ENCODE results near the gene STK32B.
"Not testable (repeated sequence)": the region's sequence is repeated elsewhere in the genome, so short reads cannot be mapped to it uniquely, and the experiment has no call there.

Gene STK32B

GRCh38 chr4:5030927-5031326 lies 20.4 kb upstream of the STK32B start:
- DNase-seq: no peak

GRCh38 chr4:5032813-5033212 lies 18.5 kb upstream of the STK32B start:
- DNase-seq: no peak

GRCh38 chr4:5033281-5033841 lies 17.9 kb upstream of the STK32B start:
- DNase-seq: no peak

GRCh38 chr4:5034206-5034605 lies 17.1 kb upstream of the STK32B start:
- DNase-seq: no peak

GRCh38 chr4:5036239-5036638 lies 15.0 kb upstream of the STK32B start:
- DNase-seq: peak; percentile 89

GRCh38 chr4:5037553-5038551 lies 13.4 kb upstream of the STK32B start:
- DNase-seq: peak; percentile 95

- DNase-seq: no peak
Observed at GRCh38 chr4:5039800-5040199, 11.5 kb upstream of the STK32B start.

- no peak for DNase-seq
Observed at GRCh38 chr4:5040856-5041620, 10.2 kb upstream of the STK32B start.

- DNase-seq: no peak
Observed at GRCh38 chr4:5041699-5042098, 9.6 kb upstream of the STK32B start.

- no peak for DNase-seq
Observed at GRCh38 chr4:5043579-5043978, 7.7 kb upstream of the STK32B start.

- no peak for DNase-seq
Observed at GRCh38 chr4:5044341-5044740, 6.9 kb upstream of the STK32B start.

- peak; percentile 17 for DNase-seq
Observed at GRCh38 chr4:5045097-5045496, 6.2 kb upstream of the STK32B start.

GRCh38 chr4:5048721-5049120 lies 2.6 kb upstream of the STK32B start:
- DNase-seq: no peak

- peak; percentile 75 for DNase-seq
Observed at GRCh38 chr4:5050520-5051277, 581 bp upstream of the STK32B start.

- no peak for DNase-seq
Observed at GRCh38 chr4:5052204-5052702, 973 bp downstream of the STK32B start.

- DNase-seq: no peak
Observed at GRCh38 chr4:5052726-5053425, 1.6 kb downstream of the STK32B start.

GRCh38 chr4:5054532-5054931 lies 3.3 kb downstream of the STK32B start:
- DNase-seq: no peak

- DNase-seq: no peak
Observed at GRCh38 chr4:5055411-5055810, 4.1 kb downstream of the STK32B start.

- no peak for DNase-seq
Observed at GRCh38 chr4:5066101-5066500, 14.8 kb downstream of the STK32B start.

GRCh38 chr4:5066968-5067367 lies 15.7 kb downstream of the STK32B start:
- not testable (repeated sequence) for DNase-seq

GRCh38 chr4:5067908-5068307 lies 16.6 kb downstream of the STK32B start:
- DNase-seq: no peak

- no peak for DNase-seq
Observed at GRCh38 chr4:5069901-5070300, 18.6 kb downstream of the STK32B start.

Measured in fibroblast of upper back skin (primary cell).